Spinal cord (tissue), 10 donors: ENCODE measurements around the gene SH3PXD2B. TPM values are rescaled to one million over a fixed set of nuclear protein-coding genes. Genes with fewer than 3 reads are reported as not detected.
A peak's percentile ranks its signal among the peaks of the same experiment; 100 is the strongest.

Experiments
- DNase-seq, 6 donors: peaks; one replicate each; pipeline versions ENCODE4 v3.0.0 to v3.0.0-alpha.2; 2013 to 2015; ENCODE audit warnings: low spot score in 6 of 6, low read depth in 4 of 6
- H3K27ac ChIP-seq: one replicate; pipeline ENCODE4 v1.5.1; 2013; ENCODE audit warnings: low read depth, low read length, control low read depth
- H3K27me3 ChIP-seq: one replicate; pipeline ENCODE4 v1.6.1; 2013; ENCODE audit warnings: low read length; ENCODE audit not compliant: control insufficient read depth, insufficient read depth
- H3K36me3 ChIP-seq: one replicate; pipeline ENCODE4 v1.6.1; 2013; ENCODE audit warnings: low read length; ENCODE audit not compliant: control insufficient read depth, insufficient read depth
- H3K4me1 ChIP-seq: one replicate; pipeline ENCODE4 v1.6.1; 2013; ENCODE audit warnings: low read length; ENCODE audit not compliant: control insufficient read depth, insufficient read depth
- H3K4me3 ChIP-seq: one replicate; pipeline ENCODE4 v1.5.1; 2013; ENCODE audit warnings: low read depth, low read length, control low read depth
- H3K9me3 ChIP-seq: one replicate; pipeline ENCODE4 v1.6.1; 2013; ENCODE audit warnings: low read length; ENCODE audit not compliant: control insufficient read depth, insufficient read depth
- WGBS: methylation state at CpG from one replicate; pipeline ENCODE4 v1.1.5; 2013; ENCODE audit warnings: missing lambda C conversion rate; ENCODE audit not compliant: insufficient coverage; 5-methylcytosine and 5-hydroxymethylcytosine counted together
- long read RNA-seq, 4 donors: transcript quantifications; one replicate each; lab custom pipeline, GENCODE V29; 2026
- polyA plus RNA-seq, 2 donors: library from polyadenylated mRNA; unstranded; fragments of 120-200 nt; gene quantifications; one replicate each; pipeline ENCODE4 v1.2.1, GENCODE V29; 2013; ENCODE audit not compliant: insufficient read length in 2 of 2
- total RNA-seq, 2 donors: library from RNA; depleted of rRNA in 1 of 2; stranded (reverse); fragments of 120-200 nt in 1 of 2; fragments of >200 nt in 1 of 2; gene quantifications; one replicate each; pipeline versions ENCODE4 v1.2.3 to v1.2.4, GENCODE V29; 2013 to 2014
- donor health status: healthy.

SH3PXD2B gene
- total RNA-seq (10 to 100 TPM; 18.3 to 25.6 TPM), polyA plus RNA-seq (10 to 100 TPM; 59.4 to 64.8 TPM)
- long read RNA-seq, donor 1, full-length matches to known transcripts, result 3 of 3 reads
- long read RNA-seq, donor 1, partial matches to known transcripts, result 0 of 3 reads
- long read RNA-seq, donor 1, other reads (novel, unspliced or antisense), result 0 of 3 reads
- long read RNA-seq, donor 2, full-length matches to known transcripts, result 1 of 1 reads
- long read RNA-seq, donor 2, partial matches to known transcripts, result 0 of 1 reads
- long read RNA-seq, donor 2, other reads (novel, unspliced or antisense), result 0 of 1 reads
- long read RNA-seq, donor 3, full-length matches to known transcripts, result 6 of 6 reads
- long read RNA-seq, donor 3, partial matches to known transcripts, result 0 of 6 reads
- long read RNA-seq, donor 3, other reads (novel, unspliced or antisense), result 0 of 6 reads
- long read RNA-seq, donor 4, full-length matches to known transcripts, result 2 of 2 reads
- long read RNA-seq, donor 4, partial matches to known transcripts, result 0 of 2 reads
- long read RNA-seq, donor 4, other reads (novel, unspliced or antisense), result 0 of 2 reads

GRCh38 chr5:172454358-172455086, at the start of gene SH3PXD2B:
SH3PXD2B (minus strand) TSS chr5:172454525; CDS start chr5:172454352, 173 bp downstream.
- Histone ChIP-seq H3K27ac (peak within 1 kb of the TSS; percentile 97), H3K4me1 (peaks cover 58% of the 10 kb centered on the region), H3K27me3 (no peaks in the 10 kb centered on the region), H3K9me3 (no peaks in the 10 kb centered on the region), H3K4me3 (peak within 1 kb of the TSS; percentile 89), H3K36me3 (peaks cover 3% of the 10 kb centered on the region)
- WGBS, result 4% methylated on average over 65 of the region's 89 CpGs
- peak in 3 of 6 donors; percentile 48 to 87 (median 85) for DNase-seq

DNA sequence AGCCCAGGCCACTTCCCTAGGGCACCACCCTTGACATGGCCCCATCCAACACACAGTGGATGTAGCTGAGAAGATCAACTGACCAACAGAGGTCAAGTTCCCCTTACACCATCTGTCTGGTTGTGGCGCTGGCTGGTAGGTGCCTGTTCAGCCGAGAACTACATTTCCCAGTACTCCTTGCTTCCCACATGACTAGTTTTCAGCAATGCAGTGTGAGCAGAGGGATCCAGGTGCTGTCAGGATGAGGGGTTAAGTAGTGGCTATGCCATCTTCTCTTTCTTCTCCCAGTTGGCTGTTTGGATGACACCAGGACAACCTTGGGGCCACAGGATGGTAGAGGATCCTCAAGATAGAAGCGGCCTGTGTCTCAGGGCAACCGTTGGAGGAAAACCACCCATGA, 48.6 kb upstream of the SH3PXD2B start:
- Histone ChIP-seq H3K27me3 (no peaks in the 10 kb centered on the region), H3K27ac (no peak overlapping the region), H3K4me3 (no peak overlapping the region), H3K9me3 (no peaks in the 10 kb centered on the region), H3K4me1 (peaks cover 12% of the 10 kb centered on the region), H3K36me3 (no peaks in the 10 kb centered on the region)
- WGBS, result no CpG with 5 or more reads among the region's 4 CpGs
- DNase-seq, result peak in 1 of 6 donors; percentile 48

DNA sequence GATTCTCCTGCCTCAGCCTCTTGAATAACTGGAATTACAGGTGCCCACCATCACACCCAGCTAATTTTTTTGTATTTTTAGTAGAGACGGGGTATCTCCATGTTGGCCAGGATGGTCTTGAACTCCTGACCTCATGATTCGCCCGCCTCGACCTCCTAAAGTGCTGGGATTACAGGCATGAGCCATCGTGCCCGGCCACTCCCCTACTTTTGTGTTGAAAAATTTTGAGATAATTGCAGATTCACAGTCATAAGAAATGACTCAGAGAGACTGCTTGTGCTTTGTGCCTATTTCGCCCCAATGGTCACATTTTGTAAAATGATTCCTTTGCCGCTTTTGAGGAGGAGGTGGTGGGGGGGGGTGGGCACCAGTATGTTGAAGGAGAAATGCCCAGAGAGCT, 48.1 kb upstream of the SH3PXD2B start:
- Histone ChIP-seq H3K27ac (no peak overlapping the region), H3K9me3 (no peaks in the 10 kb centered on the region), H3K27me3 (no peaks in the 10 kb centered on the region), H3K4me3 (no peak overlapping the region), H3K36me3 (no peaks in the 10 kb centered on the region), H3K4me1 (peaks cover 15% of the 10 kb centered on the region)
- DNase-seq, result no peak
- 80% methylated on average over 5 of the region's 8 CpGs for WGBS

DNA sequence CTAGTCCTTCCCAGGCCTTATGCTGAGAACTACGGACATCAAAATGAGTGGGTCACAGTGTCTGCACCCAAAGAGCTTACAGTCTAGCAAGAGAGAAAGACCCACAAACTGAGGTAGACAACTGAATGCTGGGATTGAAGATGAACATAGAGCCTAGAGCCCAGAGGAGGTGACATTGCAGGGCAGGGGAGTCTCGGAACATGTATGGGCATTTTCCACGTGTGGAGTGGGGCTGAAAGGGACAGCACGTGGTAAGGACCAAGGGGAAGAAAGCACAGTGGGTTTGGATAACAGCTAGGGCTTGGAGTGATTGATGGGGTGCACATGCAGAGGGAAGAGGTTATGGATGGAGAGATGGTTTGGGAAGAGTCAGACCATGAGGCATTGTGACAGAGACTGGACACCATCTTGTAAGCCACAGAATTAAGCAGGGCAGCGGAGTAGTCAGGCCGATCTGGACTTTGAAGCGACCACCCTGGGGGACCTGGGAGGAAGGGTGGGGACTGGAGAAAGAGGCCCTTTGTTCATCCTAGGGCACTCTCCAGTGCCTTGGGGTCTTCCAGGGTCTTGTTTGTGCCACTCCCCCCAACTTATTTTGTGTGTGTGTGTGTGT, 47.5 kb upstream of the SH3PXD2B start:
- H3K36me3 ChIP-seq, result no peaks in the 10 kb centered on the region
- WGBS, result 79% methylated on average over 6 of the region's 7 CpGs
- peaks cover 21% of the 10 kb centered on the region for H3K4me1 ChIP-seq
- DNase-seq, result no peak
- no peak overlapping the region for H3K4me3 ChIP-seq
- H3K27me3 ChIP-seq, result no peaks in the 10 kb centered on the region
- no peaks in the 10 kb centered on the region for H3K9me3 ChIP-seq
- H3K27ac ChIP-seq, result no peak overlapping the region

- H3K4me3 ChIP-seq, result no peak overlapping the region
- no peak for DNase-seq
- no peaks in the 10 kb centered on the region for H3K27me3 ChIP-seq
- H3K4me1 ChIP-seq, result peaks cover 19% of the 10 kb centered on the region
- WGBS, result 95% methylated on average over 2 of the region's 2 CpGs
- no peaks in the 10 kb centered on the region for H3K36me3 ChIP-seq
- H3K27ac ChIP-seq, result no peak overlapping the region
- no peaks in the 10 kb centered on the region for H3K9me3 ChIP-seq
Measured at GRCh38 chr5:172499287-172499686, 45.0 kb upstream of the SH3PXD2B start.

- no peaks in the 10 kb centered on the region for H3K27me3 ChIP-seq
Measured at GRCh38 chr5:172498431-172499129, 44.3 kb upstream of the SH3PXD2B start.

DNA sequence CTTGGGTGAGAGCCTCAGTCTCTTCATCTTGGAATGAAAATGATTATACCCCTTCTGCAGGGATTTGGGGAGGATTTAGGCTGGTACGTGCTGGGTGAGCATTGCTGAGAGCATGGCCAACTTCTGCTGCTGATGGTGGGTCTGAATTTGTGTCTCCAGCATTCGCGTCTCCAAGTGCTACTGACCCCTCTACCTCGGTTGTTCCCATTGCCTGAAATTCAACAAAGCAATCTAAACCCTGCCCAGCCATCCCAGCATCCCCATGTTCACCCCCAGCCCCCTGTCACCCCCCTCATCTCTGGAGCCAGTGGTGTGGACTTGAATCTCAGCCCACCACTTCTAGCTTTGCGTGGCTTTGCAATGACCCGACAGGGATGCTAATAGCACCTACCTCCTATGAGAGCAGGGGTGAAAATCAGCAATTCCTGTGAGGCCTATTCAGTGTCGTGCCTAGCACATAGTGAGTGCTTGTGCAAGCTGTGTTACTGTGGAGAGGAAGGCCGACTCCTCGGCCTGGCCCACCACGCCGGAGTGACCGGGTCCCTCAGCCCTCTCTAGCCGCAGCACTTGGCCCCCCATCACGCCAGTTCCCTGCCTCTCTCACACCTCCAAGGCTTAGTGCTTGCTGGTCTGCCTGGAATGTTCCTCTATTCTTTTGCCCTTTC, 43.4 kb upstream of the SH3PXD2B start:
- H3K4me3 ChIP-seq, result no peak overlapping the region
- no peak overlapping the region for H3K27ac ChIP-seq
- peaks cover 12% of the 10 kb centered on the region for H3K4me1 ChIP-seq
- no peaks in the 10 kb centered on the region for H3K36me3 ChIP-seq
- H3K9me3 ChIP-seq, result no peaks in the 10 kb centered on the region
- H3K27me3 ChIP-seq, result no peaks in the 10 kb centered on the region
- no peak for DNase-seq
- WGBS, result 88% methylated on average over 8 of the region's 14 CpGs

More at GRCh38 chr5:172498431-172499129, 44.3 kb upstream of the SH3PXD2B start:
- no peak overlapping the region for H3K27ac ChIP-seq
- DNase-seq, result no peak
- H3K9me3 ChIP-seq, result no peaks in the 10 kb centered on the region
- no peaks in the 10 kb centered on the region for H3K36me3 ChIP-seq
- H3K4me3 ChIP-seq, result no peak overlapping the region
- peaks cover 12% of the 10 kb centered on the region for H3K4me1 ChIP-seq
- 90% methylated on average over 5 of the region's 12 CpGs for WGBS

DNA sequence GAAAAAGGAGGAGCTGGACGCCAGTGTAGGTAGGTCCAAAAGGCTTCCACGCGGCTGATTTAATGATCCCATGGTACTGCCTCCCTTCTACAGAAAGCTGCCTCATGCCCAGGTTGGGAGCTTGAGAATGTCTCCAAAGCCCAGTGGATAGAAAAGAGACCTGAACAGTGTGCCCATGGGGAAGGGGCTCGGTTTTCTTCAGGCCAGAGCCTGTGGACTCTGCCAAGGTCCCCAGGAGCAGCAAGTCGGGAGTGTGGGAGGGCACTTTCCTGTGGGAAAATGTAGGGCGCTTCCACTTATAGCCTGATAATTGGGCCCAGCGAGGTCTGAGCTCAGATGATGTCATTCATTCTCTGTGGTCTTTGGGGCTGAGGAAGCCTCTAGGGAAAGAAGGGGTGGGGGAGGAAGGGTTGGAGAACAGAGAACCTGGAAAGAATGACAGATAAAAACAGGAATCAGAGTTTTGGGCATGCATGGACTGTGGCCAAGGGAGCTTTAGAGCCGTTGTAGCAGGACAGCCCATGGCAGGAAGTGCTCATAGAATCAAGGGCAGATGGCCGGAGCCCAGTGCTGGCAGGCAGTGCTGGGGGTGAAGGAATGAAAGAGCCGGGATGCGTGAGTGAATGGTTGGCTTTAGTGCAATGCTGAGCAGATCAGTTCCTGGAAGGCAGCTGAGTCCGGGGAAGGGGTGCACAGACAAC, 42.5 kb upstream of the SH3PXD2B start:
- peak in 5 of 6 donors; percentile 11 to 76 (median 35) for DNase-seq
- no peak overlapping the region for H3K4me3 ChIP-seq
- no peaks in the 10 kb centered on the region for H3K36me3 ChIP-seq
- no peaks in the 10 kb centered on the region for H3K9me3 ChIP-seq
- peaks cover 12% of the 10 kb centered on the region for H3K4me1 ChIP-seq
- no peaks in the 10 kb centered on the region for H3K27me3 ChIP-seq
- WGBS, result 46% methylated on average over 9 of the region's 12 CpGs
- H3K27ac ChIP-seq, result no peak overlapping the region
